Transverse colon (tissue), 4 donors: ENCODE data around the gene GK2. TPM values are rescaled to one million over a fixed set of nuclear protein-coding genes. Genes with fewer than 3 reads are reported as not detected.

ENCODE experiments used
- DNase-seq: peaks from one replicate; pipeline ENCODE4 v3.0.0-alpha.2; 2019
- H3K27ac ChIP-seq, 4 donors: fragments of 200-600 bp; sonication (generic); 2 replicates each; pipeline ENCODE4 v1.5.1; 2016 to 2018; ENCODE audit warnings: inconsistent platforms in 4 of 4
- H3K27me3 ChIP-seq: fragments of 200-600 bp; sonication (generic); 2 replicates; pipeline ENCODE4 v1.5.1; 2017; ENCODE audit warnings: inconsistent platforms
- H3K36me3 ChIP-seq, 4 donors: fragments of 200-600 bp; sonication (generic); 2 replicates each; pipeline ENCODE4 v1.5.1; 2017 to 2019; ENCODE audit warnings: inconsistent platforms in 4 of 4
- H3K4me1 ChIP-seq, 4 donors: fragments of 200-600 bp; sonication (generic); 2 replicates each; pipeline ENCODE4 v1.5.1; 2017 to 2020; ENCODE audit warnings: inconsistent platforms in 4 of 4
- H3K4me3 ChIP-seq, 4 donors: fragments of 200-600 bp; sonication (generic); 1 replicate in 1 of 4; 2 replicates in 3 of 4; pipeline versions ENCODE4 v1.5.1 to v1.6.1; 2017 to 2019; ENCODE audit warnings: inconsistent platforms in 4 of 4
- H3K9me3 ChIP-seq, 2 donors: fragments of 200-600 bp; sonication (generic); 2 replicates each; pipeline ENCODE4 v1.5.1; 2017 to 2019; ENCODE audit warnings: inconsistent platforms in 2 of 2
- CTCF ChIP-seq, 5 experiments: fragments of 200-600 bp in 3 of 5; fragments of 450-650 bp in 2 of 5; sonication (generic) in 3 of 5; IDR thresholded peaks; 1 replicate in 2 of 5; 2 replicates in 3 of 5; pipeline ENCODE4 v1.5.1; 2016 to 2017; ENCODE audit warnings: antibody characterized with exemption in 5 of 5, inconsistent platforms in 3 of 5, mild to moderate bottlenecking in 2 of 5, moderate library complexity in 1 of 5
- EP300 ChIP-seq: sonication (generic); formaldehyde crosslinking; IDR thresholded peaks from one replicate; pipeline ENCODE4 v1.6.1; 2017; ENCODE audit warnings: antibody characterized with exemption, low read depth
- POLR2A ChIP-seq: fragments of 450-650 bp; IDR thresholded peaks from one replicate; pipeline ENCODE4 v1.6.1; 2016; ENCODE audit warnings: antibody characterized with exemption, mild to moderate bottlenecking, moderate library complexity
- POLR2AphosphoS5 ChIP-seq, 3 donors: sonication (generic); formaldehyde crosslinking; IDR thresholded peaks; one replicate each; pipeline ENCODE4 v1.6.1; 2016; ENCODE audit warnings: antibody characterized with exemption in 3 of 3
- WGBS, 2 donors: methylation state at CpG; one replicate each; pipeline ENCODE4 v1.1.5; 2018; ENCODE audit warnings: low coverage in 1 of 2; 5-methylcytosine and 5-hydroxymethylcytosine counted together
- in situ Hi-C, 4 donors: fragments of 200-750 bp; cut with MboI; loops; one replicate each; pipeline versions ENCODE4 v1.15.0 to v1.15.1; 2017; ENCODE audit warnings: low sequenced_read_pairs in 3 of 4, low pct_ligation_motif_present in 1 of 4, low pct_unique_long_range_greater_than_20kb in 1 of 4
- intact Hi-C: fragments of 100-400 bp; cut with DNase I; formaldehyde crosslinking; loops from one replicate; pipeline ENCODE4 v1.15.1; 2023; ENCODE audit warnings: low total_unique reads
- total RNA-seq, 4 donors: library from RNA; depleted of rRNA; stranded (reverse); fragments of >200 nt; gene quantifications; one replicate each; pipeline ENCODE4 v1.1.0, GENCODE V29; 2016

Gene GK2
- total RNA-seq, 4 donors from 2014 or later, result not detected

GRCh38 chr4:79431839-79432238 is 23.8 kb upstream of the GK2 start:
- 88% methylated on average over 1 of the region's 1 CpG; no CpG with 5 or more reads in 1 of the 2 donors for WGBS, 2 donors
- intact Hi-C loops, result no loop called here
- no peak for DNase-seq
- Histone ChIP-seq H3K36me3 (no peaks in the 10 kb centered on the region), H3K9me3 (no peaks in the 10 kb centered on the region), H3K27ac (no peak overlapping the region), H3K4me3 (no peak overlapping the region), H3K4me1 (no peaks in the 10 kb centered on the region), H3K27me3 (no peaks in the 10 kb centered on the region)
- TF ChIP-seq POLR2AphosphoS5 (IDR thresholded peaks at IDR 0.05) (no peak), POLR2A (no peak), CTCF (IDR thresholded peaks at IDR 0.05) (no peak)
- in situ Hi-C loops, result no loop called here

- WGBS, 2 donors, result 52 to 67% methylated on average over 2 of the region's 2 CpGs
- H3K4me1 ChIP-seq, result no peaks in the 10 kb centered on the region
- no peaks in the 10 kb centered on the region for H3K9me3 ChIP-seq
- in situ Hi-C loops (no loop called here), intact Hi-C loops (no loop called here)
- H3K27me3 ChIP-seq, result no peaks in the 10 kb centered on the region
- DNase-seq, result no peak
- no peak overlapping the region for H3K27ac ChIP-seq
- no peak for TF ChIP-seq EP300
- TF ChIP-seq POLR2AphosphoS5 (IDR thresholded peaks at IDR 0.05), result no peak
- no peak for TF ChIP-seq POLR2A
- no peak for TF ChIP-seq CTCF (IDR thresholded peaks at IDR 0.05)
- no peak overlapping the region for H3K4me3 ChIP-seq
- no peaks in the 10 kb centered on the region for H3K36me3 ChIP-seq
Observed at GRCh38 chr4:79429113-79429903, 21.3 kb upstream of the GK2 start.

GRCh38 chr4:79426989-79427388 is 19.0 kb upstream of the GK2 start:
- H3K9me3 ChIP-seq, result no peaks in the 10 kb centered on the region
- no peaks in the 10 kb centered on the region for H3K4me1 ChIP-seq
- TF ChIP-seq EP300 (no peak), CTCF (IDR thresholded peaks at IDR 0.05) (no peak), POLR2AphosphoS5 (IDR thresholded peaks at IDR 0.05) (no peak), POLR2A (no peak)
- intact Hi-C loops (no loop called here), in situ Hi-C loops (no loop called here)
- H3K4me3 ChIP-seq, result no peak overlapping the region
- H3K36me3 ChIP-seq, result no peaks in the 10 kb centered on the region
- H3K27ac ChIP-seq, result no peak overlapping the region
- no peak for DNase-seq
- no peaks in the 10 kb centered on the region for H3K27me3 ChIP-seq

- H3K27me3 ChIP-seq, result no peaks in the 10 kb centered on the region
- 70 to 76% methylated on average over 1 of the region's 1 CpG for WGBS, 2 donors
- in situ Hi-C loops (no loop called here), intact Hi-C loops (no loop called here)
- no peak overlapping the region for H3K27ac ChIP-seq
- H3K36me3 ChIP-seq, result no peaks in the 10 kb centered on the region
- DNase-seq, result no peak
- no peak overlapping the region for H3K4me3 ChIP-seq
- H3K4me1 ChIP-seq, result no peaks in the 10 kb centered on the region
- no peak for TF ChIP-seq POLR2AphosphoS5 (IDR thresholded peaks at IDR 0.05)
- TF ChIP-seq POLR2A, result no peak
- TF ChIP-seq CTCF (IDR thresholded peaks at IDR 0.05), result no peak
- no peak for TF ChIP-seq EP300
- H3K9me3 ChIP-seq, result no peaks in the 10 kb centered on the region
Observed at GRCh38 chr4:79425586-79425985, 17.6 kb upstream of the GK2 start.
